Measurements from ENCODE around the gene MINDY3. TPM values are rescaled to one million over a fixed set of nuclear protein-coding genes. Genes with fewer than 3 reads are reported as not detected.

Gene MINDY3
- total RNA-seq, 6 experiments from 2014 or later = 25.2 to 31.4 (median 28.4) TPM

DNA sequence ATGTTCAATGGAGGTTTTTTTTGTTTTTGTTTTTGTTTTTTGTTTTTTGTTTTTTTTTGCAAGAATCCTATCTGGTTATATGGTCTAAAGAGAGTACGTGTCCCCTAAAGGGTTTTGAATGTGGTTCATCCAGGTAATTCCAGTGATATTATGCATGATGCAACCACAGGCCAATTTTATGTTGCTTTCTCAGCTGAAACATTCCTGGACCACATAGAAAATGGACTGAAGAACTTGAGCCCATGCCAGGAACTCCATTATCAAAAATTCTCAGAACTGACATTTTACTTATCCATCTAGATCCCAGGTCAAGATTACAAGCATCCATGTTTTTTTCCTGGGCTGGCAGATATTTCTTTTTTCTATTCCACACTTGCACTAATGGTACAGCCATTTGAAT lies 11.5 kb upstream of the MINDY3 start:
- H3K36me3 Mint-ChIP-seq (ENCODE audit: low read depth) = no peaks in the 10 kb centered on the region
- no peaks in the 10 kb centered on the region for H3K4me1 Mint-ChIP-seq (ENCODE audit: low read depth)
- no peak for DNase-seq
- no peaks in the 10 kb centered on the region for H3K9me3 Mint-ChIP-seq
- H3K4me3 Mint-ChIP-seq = no peak overlapping the region
- no peaks in the 10 kb centered on the region; the same call in none of the 2 replicates for H3K27me3 Mint-ChIP-seq (ENCODE audit: insufficient read depth)
- TF ChIP-seq, protein P1, sequence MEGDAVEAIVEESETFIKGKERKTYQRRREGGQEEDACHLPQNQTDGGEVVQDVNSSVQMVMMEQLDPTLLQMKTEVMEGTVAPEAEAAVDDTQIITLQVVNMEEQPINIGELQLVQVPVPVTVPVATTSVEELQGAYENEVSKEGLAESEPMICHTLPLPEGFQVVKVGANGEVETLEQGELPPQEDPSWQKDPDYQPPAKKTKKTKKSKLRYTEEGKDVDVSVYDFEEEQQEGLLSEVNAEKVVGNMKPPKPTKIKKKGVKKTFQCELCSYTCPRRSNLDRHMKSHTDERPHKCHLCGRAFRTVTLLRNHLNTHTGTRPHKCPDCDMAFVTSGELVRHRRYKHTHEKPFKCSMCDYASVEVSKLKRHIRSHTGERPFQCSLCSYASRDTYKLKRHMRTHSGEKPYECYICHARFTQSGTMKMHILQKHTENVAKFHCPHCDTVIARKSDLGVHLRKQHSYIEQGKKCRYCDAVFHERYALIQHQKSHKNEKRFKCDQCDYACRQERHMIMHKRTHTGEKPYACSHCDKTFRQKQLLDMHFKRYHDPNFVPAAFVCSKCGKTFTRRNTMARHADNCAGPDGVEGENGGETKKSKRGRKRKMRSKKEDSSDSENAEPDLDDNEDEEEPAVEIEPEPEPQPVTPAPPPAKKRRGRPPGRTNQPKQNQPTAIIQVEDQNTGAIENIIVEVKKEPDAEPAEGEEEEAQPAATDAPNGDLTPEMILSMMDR (IDR thresholded peaks at IDR 0.05) = no peak
- no peak overlapping the region for H3K27ac Mint-ChIP-seq

DNA sequence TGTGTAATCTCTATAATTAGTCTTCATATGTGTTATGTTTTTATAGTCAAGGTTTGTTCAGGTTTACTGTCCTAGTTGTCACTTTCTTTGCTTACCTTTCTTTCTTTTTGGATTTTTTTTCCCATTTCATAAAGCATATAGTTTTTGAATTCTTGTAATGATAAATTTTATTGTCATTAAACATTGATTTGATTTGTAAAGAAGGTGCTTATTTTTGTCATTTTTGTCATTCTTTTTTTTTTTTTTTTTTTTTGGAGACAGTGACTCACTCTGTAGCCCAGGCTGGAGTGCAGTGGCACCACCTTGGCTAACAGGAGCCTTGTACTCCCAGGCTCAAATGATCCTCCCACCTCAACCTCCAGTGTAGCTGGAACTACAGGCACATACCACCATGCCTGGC lies 9.6 kb upstream of the MINDY3 start:
- no peaks in the 10 kb centered on the region for H3K36me3 Mint-ChIP-seq (ENCODE audit: low read depth)
- H3K4me1 Mint-ChIP-seq (ENCODE audit: low read depth) = no peaks in the 10 kb centered on the region
- H3K4me3 Mint-ChIP-seq = no peak overlapping the region
- H3K27me3 Mint-ChIP-seq (ENCODE audit: insufficient read depth) = peaks cover 3% of the 10 kb centered on the region
- no peak overlapping the region for H3K27ac Mint-ChIP-seq
- DNase-seq = no peak
- H3K9me3 Mint-ChIP-seq = no peaks in the 10 kb centered on the region
- TF ChIP-seq, protein P1 (IDR thresholded peaks at IDR 0.05) = no peak

DNA sequence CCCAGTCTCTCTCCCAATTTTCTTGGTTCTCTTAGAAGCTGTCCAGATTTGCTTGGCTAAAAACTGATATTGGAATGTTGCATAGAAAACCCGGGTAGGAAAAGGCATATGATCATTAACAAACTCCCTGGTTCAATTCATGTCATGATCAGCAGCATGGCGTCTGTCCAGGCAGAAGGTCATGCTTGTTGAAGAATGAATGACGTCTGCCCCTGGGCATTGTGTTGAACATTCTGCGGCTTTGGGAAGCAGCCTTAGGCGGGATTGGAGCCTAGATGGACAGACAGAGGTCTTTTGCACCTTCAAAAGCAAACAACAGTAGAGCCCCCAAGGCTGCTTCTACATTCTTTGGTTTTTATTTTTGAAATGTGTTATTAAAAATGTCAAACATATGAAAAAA lies 7.7 kb upstream of the MINDY3 start:
- no peak for DNase-seq
- H3K4me1 Mint-ChIP-seq (ENCODE audit: low read depth) = no peaks in the 10 kb centered on the region
- no peaks in the 10 kb centered on the region for H3K9me3 Mint-ChIP-seq
- no peaks in the 10 kb centered on the region for H3K36me3 Mint-ChIP-seq (ENCODE audit: low read depth)
- H3K27me3 Mint-ChIP-seq (ENCODE audit: insufficient read depth) = peaks cover 3% of the 10 kb centered on the region
- TF ChIP-seq, protein P1 (IDR thresholded peaks at IDR 0.05) = no peak
- no peak overlapping the region for H3K4me3 Mint-ChIP-seq
- no peak overlapping the region for H3K27ac Mint-ChIP-seq

DNA sequence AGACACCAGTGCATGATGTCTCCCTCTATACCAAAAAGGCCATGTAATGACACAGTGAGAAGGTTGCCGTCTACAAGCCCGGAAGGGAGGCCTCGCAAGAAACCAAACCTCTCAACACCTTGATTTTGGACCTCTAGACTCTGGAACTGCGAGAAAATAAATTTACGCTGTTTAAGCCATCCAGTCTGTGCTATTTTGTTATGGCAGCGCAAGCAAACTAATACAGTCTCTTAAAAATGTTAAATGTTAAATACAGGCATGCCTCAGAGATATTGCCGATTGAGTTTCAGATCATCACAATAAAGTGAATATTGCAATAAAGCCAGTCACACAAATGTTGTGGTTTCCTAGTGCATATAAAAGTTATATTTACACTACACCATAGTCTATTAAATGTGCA lies 5.0 kb upstream of the MINDY3 start:
- no peak overlapping the region for H3K27ac Mint-ChIP-seq
- peaks cover 3% of the 10 kb centered on the region for H3K27me3 Mint-ChIP-seq (ENCODE audit: insufficient read depth)
- H3K36me3 Mint-ChIP-seq (ENCODE audit: low read depth) = no peaks in the 10 kb centered on the region; the same call in 1 of the 2 replicates
- H3K4me3 Mint-ChIP-seq = no peak overlapping the region
- H3K9me3 Mint-ChIP-seq = no peaks in the 10 kb centered on the region
- H3K4me1 Mint-ChIP-seq (ENCODE audit: low read depth) = no peaks in the 10 kb centered on the region
- no peak for DNase-seq
- TF ChIP-seq, protein P1 (IDR thresholded peaks at IDR 0.05) = no peak

DNA sequence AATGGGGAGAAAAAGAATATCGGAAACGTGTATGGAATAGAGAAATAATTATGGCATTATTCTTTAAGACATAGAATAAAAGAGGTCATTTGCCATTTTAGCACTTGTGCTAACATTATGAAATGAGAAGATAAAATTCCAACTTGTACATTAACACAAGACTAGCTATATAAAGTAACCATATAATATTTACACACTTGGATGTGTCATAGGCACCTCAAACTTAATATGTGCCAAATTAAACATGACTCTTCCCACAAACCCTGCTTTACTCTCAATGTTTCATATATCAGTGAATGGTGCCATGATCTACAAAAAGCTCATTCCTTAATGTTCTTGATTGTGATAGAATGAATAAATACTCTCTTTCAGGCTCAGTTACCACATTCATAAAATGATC lies 4.1 kb upstream of the MINDY3 start:
- Mint-ChIP-seq H3K4me3 (no peak overlapping the region), H3K9me3 (no peaks in the 10 kb centered on the region), H3K27ac (no peak overlapping the region), H3K27me3 (ENCODE audit: insufficient read depth) (peaks cover 3% of the 10 kb centered on the region), H3K36me3 (ENCODE audit: low read depth) (no peaks in the 10 kb centered on the region; the same call in none of the 2 replicates), H3K4me1 (ENCODE audit: low read depth) (no peaks in the 10 kb centered on the region; the same call in 1 of the 2 replicates)
- TF ChIP-seq, protein P1 (IDR thresholded peaks at IDR 0.05) = no peak
- DNase-seq = no peak

DNA sequence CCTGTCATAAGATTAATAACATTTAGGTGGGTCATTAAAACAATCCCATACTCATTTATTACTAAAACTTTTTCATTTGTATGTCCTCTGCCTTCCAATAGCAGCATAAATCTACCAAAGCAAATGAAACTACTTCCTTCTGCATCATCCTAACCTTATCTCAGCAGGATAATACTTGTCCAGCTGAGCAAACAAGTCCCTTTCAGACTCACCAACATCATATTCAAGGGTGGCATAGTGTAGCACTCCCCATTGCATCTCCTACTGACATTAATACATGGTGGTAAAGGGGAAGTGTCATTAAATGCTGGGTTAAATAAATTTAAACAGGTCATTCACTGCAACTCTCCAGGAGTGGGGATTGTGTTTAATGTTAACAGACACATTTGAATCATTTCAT lies 3.4 kb upstream of the MINDY3 start:
- TF ChIP-seq, protein P1 (IDR thresholded peaks at IDR 0.05) = no peak
- no peaks in the 10 kb centered on the region for H3K9me3 Mint-ChIP-seq
- H3K4me1 Mint-ChIP-seq (ENCODE audit: low read depth) = peaks cover 5% of the 10 kb centered on the region
- H3K4me3 Mint-ChIP-seq = no peak overlapping the region
- no peaks in the 10 kb centered on the region; the same call in none of the 2 replicates for H3K36me3 Mint-ChIP-seq (ENCODE audit: low read depth)
- DNase-seq = no peak
- H3K27me3 Mint-ChIP-seq (ENCODE audit: insufficient read depth) = peaks cover 3% of the 10 kb centered on the region
- H3K27ac Mint-ChIP-seq = no peak overlapping the region
